Measurements from ENCODE around the gene SMIM20.

Gene SMIM20

GRCh38 chr4:25950461-25951389, 36.7 kb downstream of the SMIM20 start:
- Mint-ChIP-seq H3K27ac (no peak overlapping the region), H3K27me3 (peaks cover 55% of the 10 kb centered on the region), H3K4me1 (ENCODE audit: low read depth) (peaks cover 13% of the 10 kb centered on the region), H3K9me3 (no peaks in the 10 kb centered on the region), H3K4me3 (no peak overlapping the region), H3K36me3 (ENCODE audit: low read depth) (no peaks in the 10 kb centered on the region)
- no peak for DNase-seq

GRCh38 chr4:25951390-25951952, 37.5 kb downstream of the SMIM20 start:
- Mint-ChIP-seq H3K27ac (no peak overlapping the region), H3K36me3 (ENCODE audit: low read depth) (no peaks in the 10 kb centered on the region), H3K9me3 (no peaks in the 10 kb centered on the region), H3K4me3 (no peak overlapping the region), H3K4me1 (ENCODE audit: low read depth) (peaks cover 13% of the 10 kb centered on the region), H3K27me3 (peaks cover 56% of the 10 kb centered on the region)
- DNase-seq: no peak

- H3K36me3 Mint-ChIP-seq (ENCODE audit: low read depth): no peaks in the 10 kb centered on the region
- H3K27me3 Mint-ChIP-seq: peaks cover 45% of the 10 kb centered on the region
- H3K4me3 Mint-ChIP-seq: no peak overlapping the region
- DNase-seq: no peak
- H3K27ac Mint-ChIP-seq: no peak overlapping the region
- peaks cover 13% of the 10 kb centered on the region for H3K4me1 Mint-ChIP-seq (ENCODE audit: low read depth)
- H3K9me3 Mint-ChIP-seq: no peaks in the 10 kb centered on the region
Measured at GRCh38 chr4:25953740-25954139, 39.7 kb downstream of the SMIM20 start.

- Mint-ChIP-seq H3K36me3 (ENCODE audit: low read depth) (no peaks in the 10 kb centered on the region), H3K27ac (no peak overlapping the region), H3K4me3 (no peak overlapping the region), H3K9me3 (no peaks in the 10 kb centered on the region), H3K4me1 (ENCODE audit: low read depth) (peaks cover 13% of the 10 kb centered on the region), H3K27me3 (peaks cover 41% of the 10 kb centered on the region)
- DNase-seq: no peak
Measured at GRCh38 chr4:25954293-25954904, 40.4 kb downstream of the SMIM20 start.

- H3K27me3 Mint-ChIP-seq: peaks cover 30% of the 10 kb centered on the region
- no peak overlapping the region for H3K27ac Mint-ChIP-seq
- H3K4me1 Mint-ChIP-seq (ENCODE audit: low read depth): peaks cover 12% of the 10 kb centered on the region
- no peak overlapping the region for H3K4me3 Mint-ChIP-seq
- H3K9me3 Mint-ChIP-seq: no peaks in the 10 kb centered on the region
- no peaks in the 10 kb centered on the region for H3K36me3 Mint-ChIP-seq (ENCODE audit: low read depth)
- no peak for DNase-seq
Measured at GRCh38 chr4:25955705-25956104, 41.7 kb downstream of the SMIM20 start.

GRCh38 chr4:25956260-25956659, 42.2 kb downstream of the SMIM20 start:
- Mint-ChIP-seq H3K4me1 (ENCODE audit: low read depth) (peaks cover 7% of the 10 kb centered on the region), H3K9me3 (no peaks in the 10 kb centered on the region), H3K27me3 (peaks cover 24% of the 10 kb centered on the region), H3K36me3 (ENCODE audit: low read depth) (no peaks in the 10 kb centered on the region), H3K27ac (no peak overlapping the region), H3K4me3 (no peak overlapping the region)
- no peak for DNase-seq

- no peaks in the 10 kb centered on the region for H3K9me3 Mint-ChIP-seq
- no peaks in the 10 kb centered on the region for H3K4me1 Mint-ChIP-seq (ENCODE audit: low read depth)
- H3K27me3 Mint-ChIP-seq: peaks cover 15% of the 10 kb centered on the region
- H3K27ac Mint-ChIP-seq: no peak overlapping the region
- no peak overlapping the region for H3K4me3 Mint-ChIP-seq
- no peak for DNase-seq
- no peaks in the 10 kb centered on the region for H3K36me3 Mint-ChIP-seq (ENCODE audit: low read depth)
Measured at GRCh38 chr4:25958110-25958509, 44.1 kb downstream of the SMIM20 start.

GRCh38 chr4:25962393-25962792, 48.4 kb downstream of the SMIM20 start:
- Mint-ChIP-seq H3K36me3 (ENCODE audit: low read depth) (no peaks in the 10 kb centered on the region), H3K27ac (no peak overlapping the region), H3K4me1 (ENCODE audit: low read depth) (no peaks in the 10 kb centered on the region), H3K9me3 (no peaks in the 10 kb centered on the region), H3K27me3 (no peaks in the 10 kb centered on the region), H3K4me3 (no peak overlapping the region)
- no peak for DNase-seq

GRCh38 chr4:25965629-25966028, 51.6 kb downstream of the SMIM20 start:
- Mint-ChIP-seq H3K9me3 (no peaks in the 10 kb centered on the region), H3K27ac (no peak overlapping the region), H3K4me1 (ENCODE audit: low read depth) (peaks cover 2% of the 10 kb centered on the region), H3K27me3 (peaks cover 9% of the 10 kb centered on the region), H3K36me3 (ENCODE audit: low read depth) (no peaks in the 10 kb centered on the region), H3K4me3 (no peak overlapping the region)
- no peak for DNase-seq

- Mint-ChIP-seq H3K27me3 (peaks cover 9% of the 10 kb centered on the region), H3K36me3 (ENCODE audit: low read depth) (no peaks in the 10 kb centered on the region), H3K27ac (no peak overlapping the region), H3K4me3 (no peak overlapping the region), H3K9me3 (no peaks in the 10 kb centered on the region), H3K4me1 (ENCODE audit: low read depth) (peaks cover 2% of the 10 kb centered on the region)
- no peak for DNase-seq
Measured at GRCh38 chr4:25966171-25966570, 52.2 kb downstream of the SMIM20 start.

- DNase-seq: no peak
- Mint-ChIP-seq H3K27me3 (peaks cover 9% of the 10 kb centered on the region), H3K27ac (no peak overlapping the region), H3K4me3 (no peak overlapping the region), H3K4me1 (ENCODE audit: low read depth) (peaks cover 2% of the 10 kb centered on the region), H3K9me3 (no peaks in the 10 kb centered on the region), H3K36me3 (ENCODE audit: low read depth) (no peaks in the 10 kb centered on the region)
Measured at GRCh38 chr4:25969374-25970155, 55.5 kb downstream of the SMIM20 start.

GRCh38 chr4:25970226-25970675, 56.2 kb downstream of the SMIM20 start:
- Mint-ChIP-seq H3K9me3 (no peaks in the 10 kb centered on the region), H3K4me3 (no peak overlapping the region), H3K27me3 (peaks cover 9% of the 10 kb centered on the region), H3K27ac (no peak overlapping the region), H3K4me1 (ENCODE audit: low read depth) (peaks cover 2% of the 10 kb centered on the region), H3K36me3 (ENCODE audit: low read depth) (no peaks in the 10 kb centered on the region)
- DNase-seq: no peak

- no peak for DNase-seq
- Mint-ChIP-seq H3K36me3 (ENCODE audit: low read depth) (no peaks in the 10 kb centered on the region), H3K4me1 (ENCODE audit: low read depth) (peaks cover 2% of the 10 kb centered on the region), H3K4me3 (no peak overlapping the region), H3K9me3 (no peaks in the 10 kb centered on the region), H3K27ac (no peak overlapping the region), H3K27me3 (peaks cover 9% of the 10 kb centered on the region)
Measured at GRCh38 chr4:25970691-25971432, 56.8 kb downstream of the SMIM20 start.

GRCh38 chr4:25972366-25972765, 58.3 kb downstream of the SMIM20 start:
- DNase-seq: no peak
- Mint-ChIP-seq H3K9me3 (no peaks in the 10 kb centered on the region), H3K4me1 (ENCODE audit: low read depth) (peaks cover 2% of the 10 kb centered on the region), H3K27me3 (peaks cover 9% of the 10 kb centered on the region), H3K27ac (no peak overlapping the region), H3K36me3 (ENCODE audit: low read depth) (no peaks in the 10 kb centered on the region), H3K4me3 (no peak overlapping the region)
